ENCODE results near the gene CECR2.

The CECR2 gene

GRCh38 chr22:17369439-17370025 is at the start of gene CECR2:
CECR2 (plus strand) TSS chr22:17369460; CDS start chr22:17369784, 324 bp downstream.
- peak; percentile 84 for DNase-seq (ENCODE audit: low spot score)

GRCh38 chr22:17319546-17319945 is 49.7 kb upstream of the CECR2 start:
- peak; percentile 63 for DNase-seq (ENCODE audit: low spot score)

- DNase-seq (ENCODE audit: low spot score): no peak
Observed at GRCh38 chr22:17322511-17322910, 46.7 kb upstream of the CECR2 start.

GRCh38 chr22:17331690-17332089 is 37.6 kb upstream of the CECR2 start:
- no peak for DNase-seq (ENCODE audit: low spot score)

GRCh38 chr22:17332109-17332800 is 37.0 kb upstream of the CECR2 start:
- DNase-seq (ENCODE audit: low spot score): no peak

GRCh38 chr22:17334059-17334458 is 35.2 kb upstream of the CECR2 start:
- no peak for DNase-seq (ENCODE audit: low spot score)

- DNase-seq (ENCODE audit: low spot score): no peak
Observed at GRCh38 chr22:17334983-17335382, 34.3 kb upstream of the CECR2 start.

GRCh38 chr22:17336061-17336460 is 33.2 kb upstream of the CECR2 start:
- no peak for DNase-seq (ENCODE audit: low spot score)

GRCh38 chr22:17337639-17338038 is 31.6 kb upstream of the CECR2 start:
- no peak for DNase-seq (ENCODE audit: low spot score)

GRCh38 chr22:17339095-17339693 is 30.1 kb upstream of the CECR2 start:
- no peak for DNase-seq (ENCODE audit: low spot score)

- no peak for DNase-seq (ENCODE audit: low spot score)
Observed at GRCh38 chr22:17342361-17342760, 26.9 kb upstream of the CECR2 start.

- DNase-seq (ENCODE audit: low spot score): no peak
Observed at GRCh38 chr22:17343766-17344165, 25.5 kb upstream of the CECR2 start.

GRCh38 chr22:17346578-17346977 is 22.7 kb upstream of the CECR2 start:
- no peak for DNase-seq (ENCODE audit: low spot score)

GRCh38 chr22:17347724-17348123 is 21.5 kb upstream of the CECR2 start:
- DNase-seq (ENCODE audit: low spot score): no peak

GRCh38 chr22:17348464-17349103 is 20.7 kb upstream of the CECR2 start:
- no peak for DNase-seq (ENCODE audit: low spot score)

GRCh38 chr22:17349172-17349571 is 20.1 kb upstream of the CECR2 start:
- DNase-seq (ENCODE audit: low spot score): no peak

GRCh38 chr22:17350292-17350691 is 19.0 kb upstream of the CECR2 start:
- DNase-seq (ENCODE audit: low spot score): no peak

- no peak for DNase-seq (ENCODE audit: low spot score)
Observed at GRCh38 chr22:17352798-17353197, 16.5 kb upstream of the CECR2 start.

- DNase-seq (ENCODE audit: low spot score): no peak
Observed at GRCh38 chr22:17357688-17358087, 11.6 kb upstream of the CECR2 start.

GRCh38 chr22:17358415-17358814 is 10.8 kb upstream of the CECR2 start:
- no peak for DNase-seq (ENCODE audit: low spot score)

GRCh38 chr22:17359501-17359900 is 9.8 kb upstream of the CECR2 start:
- no peak for DNase-seq (ENCODE audit: low spot score)

- DNase-seq (ENCODE audit: low spot score): no peak
Observed at GRCh38 chr22:17366329-17366728, 2.9 kb upstream of the CECR2 start.

GRCh38 chr22:17366830-17367229 is 2.4 kb upstream of the CECR2 start:
- peak; percentile 78 for DNase-seq (ENCODE audit: low spot score)

Measured in ecto neural progenitor cell (in vitro differentiated cells).